VCaP (cell line): ENCODE measurements around the gene VEZF1.

Source experiments
- H3K27ac ChIP-seq: fragments of 450-650 bp; 2 replicates; pipeline ENCODE4 v1.5.1; 2017
- CTCF ChIP-seq: fragments of 450-650 bp; conservative IDR thresholded peaks from 2 replicates; pipeline ENCODE4 v1.5.1; 2017; ENCODE audit warnings: mild to moderate bottlenecking, moderate library complexity

VEZF1 gene

GRCh38 chr17:57937492-57937891 lies 50.6 kb downstream of the VEZF1 start:
- no peak for TF ChIP-seq CTCF
- peak overlapping the region; percentile 29 for H3K27ac ChIP-seq

GRCh38 chr17:57935833-57936807 lies 51.9 kb downstream of the VEZF1 start:
- no peak for TF ChIP-seq CTCF
- no peak overlapping the region for H3K27ac ChIP-seq

- no peak for TF ChIP-seq CTCF
- no peak overlapping the region for H3K27ac ChIP-seq
These were observed 56.4 kb downstream of the VEZF1 start for GRCh38 chr17:57931488-57932137.

GRCh38 chr17:57930239-57930638 lies 57.8 kb downstream of the VEZF1 start:
- TF ChIP-seq CTCF, result no peak
- no peak overlapping the region for H3K27ac ChIP-seq

GRCh38 chr17:57929386-57929785 lies 58.7 kb downstream of the VEZF1 start:
- no peak overlapping the region for H3K27ac ChIP-seq
- TF ChIP-seq CTCF, result no peak

- TF ChIP-seq CTCF, result no peak
- H3K27ac ChIP-seq, result no peak overlapping the region
These were observed 59.1 kb downstream of the VEZF1 start for GRCh38 chr17:57928928-57929327.

GRCh38 chr17:57927048-57927723 lies 60.9 kb downstream of the VEZF1 start:
- TF ChIP-seq CTCF, result no peak
- peak overlapping the region; percentile 54 for H3K27ac ChIP-seq
